Endothelial cell (in vitro differentiated cells): Measurements from ENCODE around the gene LDHA. TPM values are rescaled to one million over a fixed set of nuclear protein-coding genes. Genes with fewer than 3 reads are reported as not detected.

ENCODE experiments used
- DNase-seq: peaks from one replicate; pipeline ENCODE4 v3.0.0; 2021; ENCODE audit warnings: low spot score
- H3K27ac Mint-ChIP-seq: one replicate; pipeline ENCODE4 v1.8.0; 2021; ENCODE audit warnings: mixed read lengths, inconsistent platforms; ENCODE audit not compliant: unreplicated experiment
- H3K27me3 Mint-ChIP-seq: one replicate; pipeline ENCODE4 v1.8.0; 2021; ENCODE audit warnings: mild to moderate bottlenecking, moderate library complexity, mixed read lengths, inconsistent platforms; ENCODE audit not compliant: unreplicated experiment
- H3K36me3 Mint-ChIP-seq: one replicate; pipeline ENCODE4 v1.8.0; 2021; ENCODE audit warnings: mild to moderate bottlenecking, low read depth, mixed read lengths, inconsistent platforms; ENCODE audit not compliant: unreplicated experiment
- H3K4me1 Mint-ChIP-seq: one replicate; pipeline ENCODE4 v1.8.0; 2021; ENCODE audit warnings: mild to moderate bottlenecking, mixed read lengths, inconsistent platforms; ENCODE audit not compliant: unreplicated experiment
- H3K4me3 Mint-ChIP-seq: one replicate; pipeline ENCODE4 v1.8.0; 2021; ENCODE audit warnings: mild to moderate bottlenecking, mixed read lengths, inconsistent platforms; ENCODE audit not compliant: unreplicated experiment
- H3K9me3 Mint-ChIP-seq: one replicate; pipeline ENCODE4 v1.8.0; 2021; ENCODE audit warnings: mixed read lengths, inconsistent platforms; ENCODE audit not compliant: unreplicated experiment
- microRNA-seq: library from miRNA; unstranded; fragments of <30 nt; microRNA quantifications from one replicate; pipeline ENCODE4, GENCODE V29; 2020; ENCODE audit not compliant: unreplicated experiment
- total RNA-seq: library from RNA; stranded (reverse); fragmentation: NEBNext Ultra II Directional; extraction: Animal tissue kit (Norgen Biotek cat#: 25700); gene quantifications from one replicate; pipeline ENCODE4 v1.2.1, GENCODE V29; 2021; ENCODE audit not compliant: unreplicated experiment
- TF ChIP-seq, protein P1 (sequence below): fragments of 200-600 bp; sonication (generic); IDR thresholded peaks from one replicate; pipeline ENCODE4 v1.5.0; 2021; ENCODE audit warnings: antibody characterized with exemption; ENCODE audit not compliant: unreplicated experiment

The LDHA gene
- total RNA-seq, 1 donor from 2014 or later = 74.0 TPM

DNA sequence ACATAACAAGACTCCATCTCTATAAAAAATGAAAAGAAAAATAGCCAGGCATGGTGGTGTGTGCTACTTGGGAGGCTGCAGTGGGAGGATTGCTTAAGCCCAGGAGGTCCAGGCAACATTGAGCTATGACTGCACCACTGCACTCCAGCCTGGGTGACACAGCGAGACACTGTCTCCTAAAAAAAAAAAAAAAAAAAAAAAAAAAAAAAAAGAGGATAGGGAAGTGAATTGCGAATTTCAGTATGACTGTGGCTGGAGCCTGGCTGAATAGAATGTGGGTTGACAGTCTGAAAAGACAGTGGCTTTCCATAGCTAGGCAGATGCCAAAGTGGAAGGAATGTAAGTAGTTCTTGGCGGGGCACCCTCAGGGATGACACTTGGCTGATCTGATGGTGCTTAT is 54.9 kb downstream of the LDHA start:
- Mint-ChIP-seq H3K4me1 (no peaks in the 10 kb centered on the region), H3K27me3 (no peaks in the 10 kb centered on the region), H3K36me3 (no peaks in the 10 kb centered on the region), H3K9me3 (no peaks in the 10 kb centered on the region), H3K4me3 (no peak overlapping the region), H3K27ac (no peak overlapping the region)
- TF ChIP-seq, protein P1, sequence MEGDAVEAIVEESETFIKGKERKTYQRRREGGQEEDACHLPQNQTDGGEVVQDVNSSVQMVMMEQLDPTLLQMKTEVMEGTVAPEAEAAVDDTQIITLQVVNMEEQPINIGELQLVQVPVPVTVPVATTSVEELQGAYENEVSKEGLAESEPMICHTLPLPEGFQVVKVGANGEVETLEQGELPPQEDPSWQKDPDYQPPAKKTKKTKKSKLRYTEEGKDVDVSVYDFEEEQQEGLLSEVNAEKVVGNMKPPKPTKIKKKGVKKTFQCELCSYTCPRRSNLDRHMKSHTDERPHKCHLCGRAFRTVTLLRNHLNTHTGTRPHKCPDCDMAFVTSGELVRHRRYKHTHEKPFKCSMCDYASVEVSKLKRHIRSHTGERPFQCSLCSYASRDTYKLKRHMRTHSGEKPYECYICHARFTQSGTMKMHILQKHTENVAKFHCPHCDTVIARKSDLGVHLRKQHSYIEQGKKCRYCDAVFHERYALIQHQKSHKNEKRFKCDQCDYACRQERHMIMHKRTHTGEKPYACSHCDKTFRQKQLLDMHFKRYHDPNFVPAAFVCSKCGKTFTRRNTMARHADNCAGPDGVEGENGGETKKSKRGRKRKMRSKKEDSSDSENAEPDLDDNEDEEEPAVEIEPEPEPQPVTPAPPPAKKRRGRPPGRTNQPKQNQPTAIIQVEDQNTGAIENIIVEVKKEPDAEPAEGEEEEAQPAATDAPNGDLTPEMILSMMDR = no peak
- DNase-seq = no peak

DNA sequence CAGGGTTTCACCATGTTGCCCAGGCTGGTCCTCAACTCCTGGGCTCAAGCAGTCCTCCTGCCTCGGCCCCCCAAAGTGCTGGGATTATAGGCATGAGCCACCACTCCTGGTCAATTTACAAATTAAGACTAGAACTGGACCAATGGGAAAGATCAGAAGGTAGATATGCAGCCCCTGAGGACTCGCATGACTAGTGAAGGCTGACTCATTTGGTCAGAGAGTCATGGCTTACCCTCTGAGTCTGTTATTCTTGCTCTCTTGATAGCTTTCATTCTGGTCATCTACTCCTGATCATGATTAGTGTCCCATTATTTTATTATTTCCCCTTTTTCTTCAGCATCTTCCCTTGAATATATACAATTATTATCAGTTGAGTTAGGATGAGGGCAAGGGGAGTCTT is 58.6 kb downstream of the LDHA start:
- DNase-seq = no peak
- no peaks in the 10 kb centered on the region for H3K36me3 Mint-ChIP-seq
- no peak overlapping the region for H3K27ac Mint-ChIP-seq
- no peaks in the 10 kb centered on the region for H3K4me1 Mint-ChIP-seq
- H3K9me3 Mint-ChIP-seq = no peaks in the 10 kb centered on the region
- TF ChIP-seq, protein P1 = no peak
- no peak overlapping the region for H3K4me3 Mint-ChIP-seq
- no peaks in the 10 kb centered on the region for H3K27me3 Mint-ChIP-seq

DNA sequence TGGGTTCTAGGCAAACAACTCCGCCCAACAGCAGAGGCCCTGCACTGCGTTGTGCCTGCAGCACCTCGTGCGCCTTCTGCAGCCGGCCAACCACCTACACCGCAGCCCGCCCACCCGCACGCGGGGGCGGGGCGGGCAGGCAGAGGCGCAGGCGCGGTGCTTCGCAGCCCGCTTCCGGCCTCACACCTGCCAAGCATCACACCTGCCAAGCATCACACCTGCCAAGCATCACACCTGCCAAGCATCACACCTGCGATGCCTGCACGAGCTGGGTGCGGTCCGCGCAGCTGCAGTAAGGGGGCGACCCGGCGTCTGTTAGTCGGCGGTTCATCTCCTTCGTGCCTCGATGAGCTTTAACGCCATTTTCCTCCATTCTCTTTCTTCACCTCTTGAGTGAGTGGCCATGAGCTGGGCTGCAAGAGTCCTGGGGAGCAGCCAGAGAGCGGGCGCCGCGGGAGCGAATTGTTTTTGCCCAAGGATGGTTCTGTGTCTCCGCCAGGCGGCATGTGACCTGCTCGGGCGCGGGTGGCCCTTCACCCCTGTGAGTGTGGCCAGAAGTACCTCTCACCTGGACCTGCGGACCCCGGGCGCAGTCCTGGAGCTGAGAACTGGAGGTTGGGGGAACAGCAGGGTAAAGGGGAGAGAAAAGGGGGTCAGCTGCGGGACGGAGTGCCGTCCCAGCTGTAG is 61.5 kb downstream of the LDHA start, which contains the start of gene LDHAL6A:
Gene LDHAL6A, plus strand, starts transcription at position 171 of the 687 bp plus-strand sequence. CDS start 825 bp downstream, outside the sequence.
- Mint-ChIP-seq H3K4me3 (no peak within 1 kb of the TSS), H3K27ac (no peak within 1 kb of the TSS), H3K9me3 (no peaks in the 10 kb centered on the region), H3K4me1 (no peaks in the 10 kb centered on the region), H3K36me3 (no peaks in the 10 kb centered on the region), H3K27me3 (no peaks in the 10 kb centered on the region)
- DNase-seq = no peak
- TF ChIP-seq, protein P1 = no peak

DNA sequence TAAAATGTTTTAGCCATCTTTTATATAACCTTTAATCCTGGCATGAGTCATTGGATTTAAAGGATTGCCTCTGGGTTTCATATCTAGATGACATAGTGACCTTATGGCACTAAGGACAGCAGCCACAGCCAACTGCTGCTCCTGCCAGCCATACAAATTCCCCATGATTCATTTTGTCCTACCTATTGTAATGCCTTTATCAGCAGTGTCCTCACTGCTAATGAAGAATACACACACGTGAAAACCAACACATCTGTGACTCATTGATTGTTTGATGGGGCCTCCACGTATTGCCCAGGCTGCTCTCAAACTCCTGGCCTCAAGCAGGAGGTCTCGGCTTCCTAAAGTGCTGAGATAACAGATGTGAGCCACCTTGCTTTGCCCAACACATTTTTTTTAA is 63.1 kb downstream of the LDHA start:
- no peaks in the 10 kb centered on the region for H3K36me3 Mint-ChIP-seq
- no peak overlapping the region for H3K4me3 Mint-ChIP-seq
- H3K27ac Mint-ChIP-seq = no peak overlapping the region
- no peaks in the 10 kb centered on the region for H3K4me1 Mint-ChIP-seq
- no peak for DNase-seq
- TF ChIP-seq, protein P1 = no peak
- H3K27me3 Mint-ChIP-seq = no peaks in the 10 kb centered on the region
- no peaks in the 10 kb centered on the region for H3K9me3 Mint-ChIP-seq

Small RNA genes within 50 kb of the gene (microRNA-seq; reads per million reads assigned to microRNA genes)
- not detected for gene MIR3159

Other genes starting within 250 kb of the LDHA start
- gene MRGPRX4, start 221.7 kb upstream of the LDHA start, total RNA-seq = not detected
- gene SAA4, start 157.8 kb upstream of the LDHA start, total RNA-seq = not detected
- not detected for gene SAA2, start 145.9 kb upstream of the LDHA start, total RNA-seq
- gene SAA1, start 128.3 kb upstream of the LDHA start, total RNA-seq = not detected
- gene HPS5, start 72.4 kb upstream of the LDHA start, total RNA-seq = 14.7 TPM
- 35.9 TPM for gene GTF2H1, start 72.0 kb upstream of the LDHA start, total RNA-seq
- not detected for gene LDHC, start 17.8 kb downstream of the LDHA start, total RNA-seq
- not detected for gene LDHAL6A, start 61.3 kb downstream of the LDHA start, total RNA-seq
- gene TSG101, start 132.4 kb downstream of the LDHA start, total RNA-seq = 47.4 TPM
- 13.2 TPM for gene UEVLD, start 194.2 kb downstream of the LDHA start, total RNA-seq
- gene MISFA, start 205.2 kb downstream of the LDHA start, total RNA-seq = 2.8 TPM
- 19.9 TPM for gene SPTY2D1, start 239.8 kb downstream of the LDHA start, total RNA-seq